HG02970 (cell line): ENCODE measurements around the gene RBM7.

Source experiments
- ATAC-seq: cut with Tn5 transposase; IDR thresholded peaks from one replicate; pipeline ENCODE4 v1.9.1; 2021; ENCODE audit warnings: mild to moderate bottlenecking, moderate library complexity, moderate number of reproducible peaks; ENCODE audit not compliant: unreplicated experiment, low FRiP score

Gene RBM7

GRCh38 chr11:114442536-114442935 is 42.1 kb downstream of the RBM7 start:
- no peak for ATAC-seq

GRCh38 chr11:114447444-114447843 is 47.0 kb downstream of the RBM7 start:
- no peak for ATAC-seq

GRCh38 chr11:114447892-114448291 is 47.4 kb downstream of the RBM7 start:
- no peak for ATAC-seq

DNA sequence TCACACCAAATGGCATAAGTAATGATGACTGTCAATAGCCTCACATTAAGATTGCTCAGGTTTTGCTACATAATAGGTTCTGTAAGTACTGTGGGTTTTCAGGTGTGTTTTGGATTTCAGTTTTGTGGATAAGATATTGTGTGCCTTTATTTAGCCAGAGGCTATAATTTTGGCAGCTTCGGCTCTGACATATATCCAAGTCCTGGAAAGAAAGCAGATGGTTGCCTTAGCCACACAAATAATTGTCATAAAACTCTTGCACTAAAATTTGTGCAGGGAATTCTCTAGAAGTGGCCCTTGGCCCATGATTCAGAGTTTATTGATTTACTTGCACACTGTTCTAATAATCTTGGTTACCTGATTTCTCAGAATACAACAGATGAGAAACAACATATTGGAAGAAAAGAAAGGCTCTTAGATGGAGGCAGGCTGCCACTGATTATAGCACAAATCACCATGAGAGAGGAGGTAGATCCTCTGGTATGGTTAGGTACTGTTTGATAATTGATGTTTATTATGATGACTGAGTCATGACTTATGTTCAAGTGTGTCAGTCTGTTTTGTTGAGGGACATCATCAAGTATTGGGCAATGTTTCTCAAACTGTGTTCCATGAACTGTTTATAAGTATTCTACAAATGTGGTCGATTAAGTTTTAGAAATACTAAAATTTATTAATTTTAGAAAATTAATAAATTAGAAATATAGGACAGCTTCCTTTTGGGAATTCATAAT is 48.5 kb downstream of the RBM7 start:
- no peak for ATAC-seq

GRCh38 chr11:114449845-114450244 is 49.4 kb downstream of the RBM7 start:
- ATAC-seq: no peak

- no peak for ATAC-seq
Observed at GRCh38 chr11:114452399-114452798, 51.9 kb downstream of the RBM7 start.
